HEK293 (cell line): ENCODE measurements around the gene CCBE1.

ENCODE experiments used
- CTCF ChIA-PET: fragments of 350-600 bp; formaldehyde crosslinking; extraction: SDS; loops from one replicate; lab custom pipeline; 2021; ENCODE audit warnings: antibody characterized with exemption; lab: Yijun Ruan, JAX
- POLR2A ChIA-PET: fragments of 300-600 bp; formaldehyde crosslinking; extraction: SDS; loops from one replicate; lab custom pipeline; 2020; ENCODE audit warnings: antibody characterized with exemption, inconsistent platforms; lab: Yijun Ruan, JAX
- H3K27ac ChIP-seq: fragments of 200-500 bp; sonication (Bioruptor generic); 2 replicates; pipeline ENCODE4 v1.5.1; 2014; ENCODE audit warnings: low read depth, low read length, control low read depth, inconsistent platforms; ENCODE audit errors: extremely low read depth
- H3K36me3 ChIP-seq, 2 experiments: fragments of 200-500 bp in 1 of 2; sonication (Bioruptor generic) in 1 of 2; 1 replicate in 1 of 2; 2 replicates in 1 of 2; pipeline ENCODE4 v1.5.1; 2014 to 2017; ENCODE audit warnings: inconsistent platforms in 2 of 2, low read length in 2 of 2; ENCODE audit not compliant: control insufficient read depth in 2 of 2, insufficient read depth in 1 of 2
- H3K4me1 ChIP-seq: fragments of 200-500 bp; sonication (Bioruptor generic); 2 replicates; pipeline ENCODE4 v1.5.1; 2014; ENCODE audit warnings: mild to moderate bottlenecking, low read length, inconsistent platforms; ENCODE audit not compliant: control insufficient read depth, insufficient read depth
- H3K4me3 ChIP-seq: 2 replicates; pipeline ENCODE4 v1.5.1; 2011; ENCODE audit warnings: low read depth, mild to moderate bottlenecking, control low read depth, low read length, moderate library complexity
- H3K9me3 ChIP-seq: fragments of 200-500 bp; sonication (Bioruptor generic); 2 replicates; pipeline ENCODE4 v1.5.1; 2014; ENCODE audit warnings: low read depth, low read length, inconsistent platforms; ENCODE audit not compliant: control insufficient read depth, insufficient read depth
- CTCF ChIP-seq: fragments of 450-650 bp; formaldehyde crosslinking; IDR thresholded peaks from 2 replicates; pipeline ENCODE4 v1.5.1; 2016; ENCODE audit warnings: missing biosample characterization, missing genetic modification characterization
- KLF16 ChIP-seq: fragments of 450-650 bp; formaldehyde crosslinking; IDR thresholded peaks from 2 replicates; pipeline ENCODE4 v1.5.1; 2017; ENCODE audit warnings: missing biosample characterization, missing genetic modification characterization
- KLF8 ChIP-seq: fragments of 450-650 bp; formaldehyde crosslinking; IDR thresholded peaks from 2 replicates; pipeline ENCODE4 v1.5.1; 2016; ENCODE audit warnings: missing biosample characterization, missing genetic modification characterization
- KLF9 ChIP-seq: fragments of 450-650 bp; formaldehyde crosslinking; IDR thresholded peaks from 2 replicates; pipeline ENCODE4 v1.5.1; 2016; ENCODE audit warnings: missing biosample characterization, missing genetic modification characterization, low read depth
- PATZ1 ChIP-seq: fragments of 450-650 bp; formaldehyde crosslinking; IDR thresholded peaks from 2 replicates; pipeline ENCODE4 v1.5.1; 2016; ENCODE audit warnings: missing biosample characterization, missing genetic modification characterization
- SCRT2 ChIP-seq: fragments of 450-650 bp; formaldehyde crosslinking; IDR thresholded peaks from 2 replicates; pipeline ENCODE4 v1.5.1; 2016; ENCODE audit warnings: missing biosample characterization, missing genetic modification characterization
- ZBTB20 ChIP-seq: fragments of 450-650 bp; formaldehyde crosslinking; IDR thresholded peaks from 2 replicates; pipeline ENCODE4 v1.5.1; 2016; ENCODE audit warnings: missing biosample characterization, missing genetic modification characterization
- ZBTB26 ChIP-seq: fragments of 450-650 bp; formaldehyde crosslinking; optimal IDR thresholded peaks from 2 replicates; pipeline ENCODE3; 2016; ENCODE audit warnings: missing biosample characterization, mild to moderate bottlenecking, missing genetic modification characterization
- ZBTB44 ChIP-seq: fragments of 450-650 bp; IDR thresholded peaks from 2 replicates; pipeline ENCODE4 v1.5.1; 2018; ENCODE audit warnings: missing biosample characterization, mild to moderate bottlenecking, missing genetic modification characterization
- ZEB2 ChIP-seq: fragments of 450-650 bp; formaldehyde crosslinking; IDR thresholded peaks from 2 replicates; pipeline ENCODE4 v1.5.1; 2016; ENCODE audit warnings: missing biosample characterization, missing genetic modification characterization
- ZNF114 ChIP-seq: fragments of 450-650 bp; formaldehyde crosslinking; IDR thresholded peaks from 2 replicates; pipeline ENCODE4 v1.5.0; 2017; ENCODE audit warnings: missing biosample characterization, missing genetic modification characterization
- ZNF175 ChIP-seq: fragments of 450-650 bp; formaldehyde crosslinking; IDR thresholded peaks from 2 replicates; pipeline ENCODE4 v1.5.1; 2016; ENCODE audit warnings: missing biosample characterization, missing genetic modification characterization
- ZNF239 ChIP-seq: fragments of 450-650 bp; formaldehyde crosslinking; IDR thresholded peaks from 2 replicates; pipeline ENCODE4 v1.5.1; 2016; ENCODE audit warnings: missing biosample characterization, missing genetic modification characterization
- ZNF302 ChIP-seq: fragments of 450-650 bp; formaldehyde crosslinking; IDR thresholded peaks from 2 replicates; pipeline ENCODE4 v1.5.1; 2016; ENCODE audit warnings: missing biosample characterization, missing genetic modification characterization, low read depth
- ZNF354C ChIP-seq: fragments of 450-650 bp; formaldehyde crosslinking; IDR thresholded peaks from 2 replicates; pipeline ENCODE4 v1.5.1; 2016; ENCODE audit warnings: missing biosample characterization, missing genetic modification characterization, low read depth, borderline replicate concordance
- ZNF37A ChIP-seq: fragments of 450-650 bp; IDR thresholded peaks from 2 replicates; pipeline ENCODE4 v1.5.1; 2018; ENCODE audit warnings: missing biosample characterization, missing genetic modification characterization
- ZNF433 ChIP-seq: fragments of 450-650 bp; formaldehyde crosslinking; IDR thresholded peaks from 2 replicates; pipeline ENCODE4 v1.5.1; 2016; ENCODE audit warnings: missing biosample characterization, missing genetic modification characterization, low read depth
- ZNF530 ChIP-seq: fragments of 450-650 bp; formaldehyde crosslinking; IDR thresholded peaks from 2 replicates; pipeline ENCODE4 v1.5.1; 2016; ENCODE audit warnings: low read depth, missing biosample characterization, missing genetic modification characterization
- ZNF544 ChIP-seq: fragments of 450-650 bp; formaldehyde crosslinking; IDR thresholded peaks from 2 replicates; pipeline ENCODE4 v1.5.0; 2017; ENCODE audit warnings: missing biosample characterization, missing genetic modification characterization
- ZNF549 ChIP-seq: fragments of 450-650 bp; IDR thresholded peaks from 2 replicates; pipeline ENCODE4 v1.5.1; 2018; ENCODE audit warnings: missing biosample characterization, missing genetic modification characterization, mild to moderate bottlenecking, inconsistent platforms, moderate library complexity
- ZNF560 ChIP-seq: fragments of 450-650 bp; formaldehyde crosslinking; IDR thresholded peaks from 2 replicates; pipeline ENCODE4 v1.5.1; 2017; ENCODE audit warnings: missing biosample characterization, missing genetic modification characterization, borderline replicate concordance
- ZNF645 ChIP-seq: fragments of 450-650 bp; formaldehyde crosslinking; IDR thresholded peaks from 2 replicates; pipeline ENCODE4; 2016; ENCODE audit warnings: missing biosample characterization, missing genetic modification characterization
- ZNF664 ChIP-seq: fragments of 450-650 bp; formaldehyde crosslinking; IDR thresholded peaks from 2 replicates; pipeline ENCODE4 v1.5.1; 2016; ENCODE audit warnings: missing biosample characterization, missing genetic modification characterization
- ZNF692 ChIP-seq: fragments of 450-650 bp; formaldehyde crosslinking; IDR thresholded peaks from 2 replicates; pipeline ENCODE4 v1.5.1; 2016; ENCODE audit warnings: missing biosample characterization, missing genetic modification characterization
- ZNF768 ChIP-seq: fragments of 450-650 bp; formaldehyde crosslinking; IDR thresholded peaks from 2 replicates; pipeline ENCODE4 v1.5.1; 2018; ENCODE audit warnings: missing biosample characterization, mild to moderate bottlenecking, missing genetic modification characterization
- ZNF830 ChIP-seq: fragments of 450-650 bp; IDR thresholded peaks from 2 replicates; pipeline ENCODE4 v1.5.0; 2018; ENCODE audit warnings: missing biosample characterization, missing genetic modification characterization, low read depth, mild to moderate bottlenecking, moderate library complexity
- ZSCAN16 ChIP-seq: fragments of 450-650 bp; formaldehyde crosslinking; IDR thresholded peaks from 2 replicates; pipeline ENCODE4 v1.5.1; 2016; ENCODE audit warnings: missing biosample characterization, missing genetic modification characterization
- ZSCAN30 ChIP-seq: fragments of 450-650 bp; IDR thresholded peaks from 2 replicates; pipeline ENCODE4 v1.5.1; 2018; ENCODE audit warnings: missing biosample characterization, mild to moderate bottlenecking, missing genetic modification characterization, moderate library complexity

Gene CCBE1

GRCh38 chr18:59577386-59577655 is 119.9 kb downstream of the CCBE1 start:
- Histone ChIP-seq H3K27ac (no peak overlapping the region), H3K9me3 (no peaks in the 10 kb centered on the region), H3K4me3 (no peak overlapping the region), H3K4me1 (no peaks in the 10 kb centered on the region), H3K36me3 (no peaks in the 10 kb centered on the region)
- TF ChIP-seq KLF16 (tag by site-specific recombination): no peak
- no peak for TF ChIP-seq ZNF302 (tag by site-specific recombination)
- TF ChIP-seq ZNF175 (tag by site-specific recombination): no peak
- no peak for TF ChIP-seq ZNF692 (tag by site-specific recombination)
- no peak for TF ChIP-seq ZNF239 (tag by site-specific recombination)
- no peak for TF ChIP-seq PATZ1 (tag by site-specific recombination)
- TF ChIP-seq ZNF645 (tag by site-specific recombination): no peak
- no peak for TF ChIP-seq ZSCAN30 (tag by site-specific recombination)
- no peak for TF ChIP-seq ZNF114 (tag by site-specific recombination)
- TF ChIP-seq ZBTB26 (tag by site-specific recombination): no peak
- no peak for TF ChIP-seq KLF8 (tag by site-specific recombination)
- no peak for TF ChIP-seq ZEB2 (tag by site-specific recombination)
- TF ChIP-seq KLF9 (tag by site-specific recombination): no peak
- no peak for TF ChIP-seq ZNF664 (tag by site-specific recombination)
- no peak for TF ChIP-seq ZNF768
- TF ChIP-seq ZNF530 (tag by site-specific recombination): no peak
- TF ChIP-seq SCRT2: no peak
- no peak for TF ChIP-seq ZNF830 (tag by site-specific recombination)
- POLR2A ChIA-PET: no interaction called here
- CTCF ChIA-PET: no interaction called here

GRCh38 chr18:59576541-59577385 is 120.5 kb downstream of the CCBE1 start:
- Histone ChIP-seq H3K9me3 (no peaks in the 10 kb centered on the region), H3K27ac (no peak overlapping the region), H3K36me3 (no peaks in the 10 kb centered on the region), H3K4me3 (no peak overlapping the region), H3K4me1 (no peaks in the 10 kb centered on the region; the same call in 1 of the 2 replicates)
- ChIA-PET POLR2A (no interaction called here), CTCF (no interaction called here)
- no peak for TF ChIP-seq ZBTB20 (tag by site-specific recombination)
- TF ChIP-seq ZNF560 (tag by site-specific recombination): no peak
- TF ChIP-seq ZNF354C (tag by site-specific recombination): no peak
- TF ChIP-seq ZNF433: no peak
- no peak for TF ChIP-seq ZNF544 (tag by site-specific recombination)
- no peak for TF ChIP-seq ZSCAN16 (tag by site-specific recombination)
- TF ChIP-seq ZNF549 (tag by site-specific recombination): no peak
- no peak for TF ChIP-seq CTCF (tag by site-specific recombination)
- no peak for TF ChIP-seq ZNF37A (tag by site-specific recombination)
- TF ChIP-seq ZBTB44 (tag by site-specific recombination): no peak
